ENCODE measurements around the gene CCDC170.

Gene CCDC170

DNA sequence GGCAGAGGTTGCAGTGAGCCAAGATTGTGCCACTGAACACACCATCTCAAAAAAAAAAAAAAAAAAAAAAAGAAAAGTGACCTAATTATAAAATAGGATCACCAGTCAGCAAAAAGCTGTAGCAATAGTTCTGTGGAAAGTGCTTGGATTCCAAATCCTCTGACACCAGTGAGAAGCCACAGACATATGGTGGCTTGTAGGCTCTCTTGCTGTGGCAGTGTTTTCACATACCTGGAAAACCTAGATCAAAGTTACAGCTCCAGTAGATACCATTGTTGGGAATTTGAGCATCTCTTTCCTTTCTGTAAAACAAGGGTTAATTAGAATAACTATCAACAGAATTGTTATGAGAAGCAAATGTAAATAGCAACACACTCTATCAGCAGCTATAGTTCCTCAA is 4.1 kb downstream of the CCDC170 start:
- no peak for TF ChIP-seq GABPA (IDR thresholded peaks at IDR 0.05; ENCODE audit: low read depth)
- no peak for TF ChIP-seq SPI1 (IDR thresholded peaks at IDR 0.05; ENCODE audit: borderline replicate concordance, low read depth)
- no peak for TF ChIP-seq POLR2AphosphoS5 (IDR thresholded peaks at IDR 0.05; ENCODE audit: low read depth)
- TF ChIP-seq, protein P1, sequence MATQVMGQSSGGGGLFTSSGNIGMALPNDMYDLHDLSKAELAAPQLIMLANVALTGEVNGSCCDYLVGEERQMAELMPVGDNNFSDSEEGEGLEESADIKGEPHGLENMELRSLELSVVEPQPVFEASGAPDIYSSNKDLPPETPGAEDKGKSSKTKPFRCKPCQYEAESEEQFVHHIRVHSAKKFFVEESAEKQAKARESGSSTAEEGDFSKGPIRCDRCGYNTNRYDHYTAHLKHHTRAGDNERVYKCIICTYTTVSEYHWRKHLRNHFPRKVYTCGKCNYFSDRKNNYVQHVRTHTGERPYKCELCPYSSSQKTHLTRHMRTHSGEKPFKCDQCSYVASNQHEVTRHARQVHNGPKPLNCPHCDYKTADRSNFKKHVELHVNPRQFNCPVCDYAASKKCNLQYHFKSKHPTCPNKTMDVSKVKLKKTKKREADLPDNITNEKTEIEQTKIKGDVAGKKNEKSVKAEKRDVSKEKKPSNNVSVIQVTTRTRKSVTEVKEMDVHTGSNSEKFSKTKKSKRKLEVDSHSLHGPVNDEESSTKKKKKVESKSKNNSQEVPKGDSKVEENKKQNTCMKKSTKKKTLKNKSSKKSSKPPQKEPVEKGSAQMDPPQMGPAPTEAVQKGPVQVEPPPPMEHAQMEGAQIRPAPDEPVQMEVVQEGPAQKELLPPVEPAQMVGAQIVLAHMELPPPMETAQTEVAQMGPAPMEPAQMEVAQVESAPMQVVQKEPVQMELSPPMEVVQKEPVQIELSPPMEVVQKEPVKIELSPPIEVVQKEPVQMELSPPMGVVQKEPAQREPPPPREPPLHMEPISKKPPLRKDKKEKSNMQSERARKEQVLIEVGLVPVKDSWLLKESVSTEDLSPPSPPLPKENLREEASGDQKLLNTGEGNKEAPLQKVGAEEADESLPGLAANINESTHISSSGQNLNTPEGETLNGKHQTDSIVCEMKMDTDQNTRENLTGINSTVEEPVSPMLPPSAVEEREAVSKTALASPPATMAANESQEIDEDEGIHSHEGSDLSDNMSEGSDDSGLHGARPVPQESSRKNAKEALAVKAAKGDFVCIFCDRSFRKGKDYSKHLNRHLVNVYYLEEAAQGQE (IDR thresholded peaks at IDR 0.05; ENCODE audit: insufficient replicate concordance, low read depth), result no peak
- TF ChIP-seq, protein P2, sequence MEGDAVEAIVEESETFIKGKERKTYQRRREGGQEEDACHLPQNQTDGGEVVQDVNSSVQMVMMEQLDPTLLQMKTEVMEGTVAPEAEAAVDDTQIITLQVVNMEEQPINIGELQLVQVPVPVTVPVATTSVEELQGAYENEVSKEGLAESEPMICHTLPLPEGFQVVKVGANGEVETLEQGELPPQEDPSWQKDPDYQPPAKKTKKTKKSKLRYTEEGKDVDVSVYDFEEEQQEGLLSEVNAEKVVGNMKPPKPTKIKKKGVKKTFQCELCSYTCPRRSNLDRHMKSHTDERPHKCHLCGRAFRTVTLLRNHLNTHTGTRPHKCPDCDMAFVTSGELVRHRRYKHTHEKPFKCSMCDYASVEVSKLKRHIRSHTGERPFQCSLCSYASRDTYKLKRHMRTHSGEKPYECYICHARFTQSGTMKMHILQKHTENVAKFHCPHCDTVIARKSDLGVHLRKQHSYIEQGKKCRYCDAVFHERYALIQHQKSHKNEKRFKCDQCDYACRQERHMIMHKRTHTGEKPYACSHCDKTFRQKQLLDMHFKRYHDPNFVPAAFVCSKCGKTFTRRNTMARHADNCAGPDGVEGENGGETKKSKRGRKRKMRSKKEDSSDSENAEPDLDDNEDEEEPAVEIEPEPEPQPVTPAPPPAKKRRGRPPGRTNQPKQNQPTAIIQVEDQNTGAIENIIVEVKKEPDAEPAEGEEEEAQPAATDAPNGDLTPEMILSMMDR (IDR thresholded peaks at IDR 0.05; ENCODE audit: insufficient read depth, low read length), result no peak
- H3K27me3 ChIP-seq (ENCODE audit: insufficient read depth, poor library complexity, severe bottlenecking), result no peaks in the 10 kb centered on the region
- peak in 1 of 2 experiments; percentile 55 for DNase-seq (ENCODE audit: low read depth in 1 of 2, low spot score in 1 of 2)
- H3K4me3 ChIP-seq (replicated peaks; ENCODE audit: insufficient read depth, low read length), result no peak overlapping the region
- H3K27ac ChIP-seq (replicated peaks), result peak overlapping the region; percentile 83

DNA sequence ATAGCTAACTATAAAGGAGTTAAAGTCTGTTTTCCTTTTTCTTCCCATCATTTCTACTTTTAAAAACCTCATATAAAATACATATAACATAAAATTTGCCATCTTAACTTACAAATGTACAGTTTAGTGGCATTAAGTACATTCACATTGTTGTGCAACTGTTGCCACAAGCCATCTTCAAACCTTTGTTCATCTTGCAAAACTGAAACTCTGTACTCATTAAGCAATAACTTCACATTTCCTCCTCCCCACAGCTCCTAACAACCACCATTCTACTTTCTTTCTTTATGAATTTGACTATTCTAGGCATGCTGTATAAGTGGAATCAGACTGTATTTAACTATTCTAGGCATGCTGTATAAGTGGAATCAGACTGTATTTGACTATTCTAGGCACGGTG is 4.5 kb downstream of the CCDC170 start:
- no peaks in the 10 kb centered on the region for H3K27me3 ChIP-seq (ENCODE audit: insufficient read depth, poor library complexity, severe bottlenecking)
- no peak overlapping the region for H3K4me3 ChIP-seq (replicated peaks; ENCODE audit: insufficient read depth, low read length)
- DNase-seq (ENCODE audit: low read depth in 1 of 2, low spot score in 1 of 2), result peak; percentile 72 to 84
- TF ChIP-seq, protein P2 (IDR thresholded peaks at IDR 0.05; ENCODE audit: insufficient read depth, low read length), result no peak
- TF ChIP-seq GABPA (IDR thresholded peaks at IDR 0.05; ENCODE audit: low read depth) (no peak), SPI1 (IDR thresholded peaks at IDR 0.05; ENCODE audit: borderline replicate concordance, low read depth) (peak; percentile 36; the same call in 1 of the 2 replicates), POLR2AphosphoS5 (IDR thresholded peaks at IDR 0.05; ENCODE audit: low read depth) (peak; percentile 50; the same call in 1 of the 2 replicates)
- TF ChIP-seq, protein P1 (IDR thresholded peaks at IDR 0.05; ENCODE audit: insufficient replicate concordance, low read depth), result no peak
- peak overlapping the region; percentile 83 for H3K27ac ChIP-seq (replicated peaks)

DNA sequence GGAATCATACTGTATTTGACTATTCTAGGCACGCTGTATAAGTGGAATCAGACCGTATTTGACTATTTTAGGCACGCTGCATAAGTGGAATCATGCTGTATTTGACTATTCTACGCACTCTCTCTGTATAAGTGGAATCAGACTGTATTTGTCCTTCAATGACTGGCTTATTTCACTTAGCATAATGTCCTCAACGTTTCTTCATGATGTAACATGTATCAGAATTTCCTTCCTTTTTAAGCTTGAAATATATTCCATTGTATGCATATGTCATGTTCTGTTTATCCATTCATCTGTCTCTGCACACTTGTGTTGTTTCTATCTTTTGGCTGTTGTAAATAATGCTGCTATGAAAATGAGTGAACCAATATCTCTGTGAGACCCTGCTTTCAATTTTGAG is 5.7 kb downstream of the CCDC170 start:
- H3K4me3 ChIP-seq (replicated peaks; ENCODE audit: insufficient read depth, low read length), result no peak overlapping the region
- peak overlapping the region; percentile 55 for H3K27ac ChIP-seq (replicated peaks)
- TF ChIP-seq, protein P1 (IDR thresholded peaks at IDR 0.05; ENCODE audit: insufficient replicate concordance, low read depth), result no peak
- TF ChIP-seq POLR2AphosphoS5 (IDR thresholded peaks at IDR 0.05; ENCODE audit: low read depth), result no peak
- no peak for TF ChIP-seq SPI1 (IDR thresholded peaks at IDR 0.05; ENCODE audit: borderline replicate concordance, low read depth)
- TF ChIP-seq, protein P2 (IDR thresholded peaks at IDR 0.05; ENCODE audit: insufficient read depth, low read length), result no peak
- no peak for TF ChIP-seq GABPA (IDR thresholded peaks at IDR 0.05; ENCODE audit: low read depth)
- no peaks in the 10 kb centered on the region for H3K27me3 ChIP-seq (ENCODE audit: insufficient read depth, poor library complexity, severe bottlenecking)
- no peak for DNase-seq (ENCODE audit: low read depth in 1 of 2, low spot score in 1 of 2)

Measured in HL-60 (cell line).